ENCODE data around the gene GRK4.

Gene GRK4

DNA sequence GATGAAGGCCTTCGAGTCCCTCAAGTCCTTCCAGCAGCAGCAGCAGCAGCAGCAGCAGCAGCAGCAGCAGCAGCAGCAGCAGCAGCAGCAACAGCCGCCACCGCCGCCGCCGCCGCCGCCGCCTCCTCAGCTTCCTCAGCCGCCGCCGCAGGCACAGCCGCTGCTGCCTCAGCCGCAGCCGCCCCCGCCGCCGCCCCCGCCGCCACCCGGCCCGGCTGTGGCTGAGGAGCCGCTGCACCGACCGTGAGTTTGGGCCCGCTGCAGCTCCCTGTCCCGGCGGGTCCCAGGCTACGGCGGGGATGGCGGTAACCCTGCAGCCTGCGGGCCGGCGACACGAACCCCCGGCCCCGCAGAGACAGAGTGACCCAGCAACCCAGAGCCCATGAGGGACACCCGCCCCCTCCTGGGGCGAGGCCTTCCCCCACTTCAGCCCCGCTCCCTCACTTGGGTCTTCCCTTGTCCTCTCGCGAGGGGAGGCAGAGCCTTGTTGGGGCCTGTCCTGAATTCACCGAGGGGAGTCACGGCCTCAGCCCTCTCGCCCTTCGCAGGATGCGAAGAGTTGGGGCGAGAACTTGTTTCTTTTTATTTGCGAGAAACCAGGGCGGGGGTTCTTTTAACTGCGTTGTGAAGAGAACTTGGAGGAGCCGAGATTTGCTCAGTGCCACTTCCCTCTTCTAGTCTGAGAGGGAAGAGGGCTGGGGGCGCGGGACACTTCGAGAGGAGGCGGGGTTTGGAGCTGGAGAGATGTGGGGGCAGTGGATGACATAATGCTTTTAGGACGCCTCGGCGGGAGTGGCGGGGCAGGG is 111.7 kb downstream of the GRK4 start:
- DNase-seq: peak; percentile 6

DNA sequence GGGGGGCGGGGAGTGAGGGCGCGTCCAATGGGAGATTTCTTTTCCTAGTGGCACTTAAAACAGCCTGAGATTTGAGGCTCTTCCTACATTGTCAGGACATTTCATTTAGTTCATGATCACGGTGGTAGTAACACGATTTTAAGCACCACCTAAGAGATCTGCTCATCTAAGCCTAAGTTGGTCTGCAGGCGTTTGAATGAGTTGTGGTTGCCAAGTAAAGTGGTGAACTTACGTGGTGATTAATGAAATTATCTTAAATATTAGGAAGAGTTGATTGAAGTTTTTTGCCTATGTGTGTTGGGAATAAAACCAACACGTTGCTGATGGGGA is 112.2 kb downstream of the GRK4 start:
- DNase-seq: no peak

DNA sequence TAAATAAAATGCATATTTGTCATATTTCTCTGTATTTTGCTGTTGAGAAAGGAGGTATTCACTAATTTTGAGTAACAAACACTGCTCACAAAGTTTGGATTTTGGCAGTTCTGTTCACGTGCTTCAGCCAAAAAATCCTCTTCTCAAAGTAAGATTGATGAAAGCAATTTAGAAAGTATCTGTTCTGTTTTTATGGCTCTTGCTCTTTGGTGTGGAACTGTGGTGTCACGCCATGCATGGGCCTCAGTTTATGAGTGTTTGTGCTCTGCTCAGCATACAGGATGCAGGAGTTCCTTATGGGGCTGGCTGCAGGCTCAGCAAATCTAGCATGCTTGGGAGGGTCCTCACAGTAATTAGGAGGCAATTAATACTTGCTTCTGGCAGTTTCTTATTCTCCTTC is 114.4 kb downstream of the GRK4 start:
- no peak for DNase-seq

DNA sequence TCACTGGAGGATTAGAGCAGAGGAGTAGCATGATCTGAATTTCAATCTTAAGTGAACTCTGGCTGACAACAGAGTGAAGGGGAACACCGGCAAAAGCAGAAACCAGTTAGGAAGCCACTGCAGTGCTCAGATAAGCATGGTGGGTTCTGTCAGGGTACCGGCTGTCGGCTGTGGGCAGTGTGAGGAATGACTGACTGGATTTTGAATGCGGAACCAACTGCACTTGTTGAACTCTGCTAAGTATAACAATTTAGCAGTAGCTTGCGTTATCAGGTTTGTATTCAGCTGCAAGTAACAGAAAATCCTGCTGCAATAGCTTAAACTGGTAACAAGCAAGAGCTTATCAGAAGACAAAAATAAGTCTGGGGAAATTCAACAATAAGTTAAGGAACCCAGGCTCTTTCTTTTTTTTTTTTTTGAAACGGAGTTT is 116.3 kb downstream of the GRK4 start:
- no peak for DNase-seq

DNA sequence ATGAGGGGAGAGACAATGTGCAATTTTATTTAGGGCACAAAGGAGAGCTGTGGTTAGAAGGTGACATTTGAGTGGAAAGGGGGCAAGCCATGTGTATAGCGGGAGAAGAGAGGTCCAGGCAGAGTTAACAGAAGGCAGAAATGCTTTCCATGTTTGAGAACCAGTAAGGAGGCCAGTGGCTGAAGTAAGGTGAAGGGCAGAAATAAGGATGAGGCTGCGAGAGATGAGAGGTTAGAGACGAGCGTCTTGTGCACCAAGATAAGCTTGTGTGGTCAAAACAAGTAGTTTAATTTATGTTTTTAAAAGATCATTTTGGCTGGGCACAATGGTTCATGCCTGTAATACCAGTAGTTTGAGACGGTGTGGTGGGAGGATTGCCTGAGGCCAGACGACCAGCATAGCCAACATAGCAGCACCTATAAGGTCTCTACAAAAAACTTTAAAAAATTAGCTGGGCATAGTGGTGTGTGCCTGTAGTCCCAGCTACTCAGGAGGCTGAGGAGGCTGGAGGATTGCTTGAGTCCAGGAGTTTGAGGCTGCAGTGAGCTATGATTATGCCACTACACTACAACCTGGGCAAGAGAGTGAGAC is 119.6 kb downstream of the GRK4 start:
- DNase-seq: no peak

DNA sequence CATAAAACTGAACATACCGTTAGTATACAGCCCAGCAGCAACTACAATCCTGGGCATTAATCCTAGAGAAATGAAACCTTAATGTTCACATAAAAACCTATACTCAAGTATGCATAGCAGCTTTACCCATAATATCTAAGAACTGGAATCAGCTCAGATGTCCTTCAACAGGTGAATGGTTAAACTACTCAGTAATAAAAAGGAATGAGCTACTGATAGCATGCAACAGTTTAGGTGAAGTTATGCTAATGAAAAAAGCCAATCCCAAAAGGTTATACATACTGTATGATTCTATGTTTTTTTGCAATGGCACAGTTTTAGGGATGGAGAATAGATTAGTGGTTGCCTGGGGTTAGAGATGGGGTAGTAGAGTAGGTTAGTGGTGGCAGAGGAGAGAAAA is 120.4 kb downstream of the GRK4 start:
- no peak for DNase-seq

DNA sequence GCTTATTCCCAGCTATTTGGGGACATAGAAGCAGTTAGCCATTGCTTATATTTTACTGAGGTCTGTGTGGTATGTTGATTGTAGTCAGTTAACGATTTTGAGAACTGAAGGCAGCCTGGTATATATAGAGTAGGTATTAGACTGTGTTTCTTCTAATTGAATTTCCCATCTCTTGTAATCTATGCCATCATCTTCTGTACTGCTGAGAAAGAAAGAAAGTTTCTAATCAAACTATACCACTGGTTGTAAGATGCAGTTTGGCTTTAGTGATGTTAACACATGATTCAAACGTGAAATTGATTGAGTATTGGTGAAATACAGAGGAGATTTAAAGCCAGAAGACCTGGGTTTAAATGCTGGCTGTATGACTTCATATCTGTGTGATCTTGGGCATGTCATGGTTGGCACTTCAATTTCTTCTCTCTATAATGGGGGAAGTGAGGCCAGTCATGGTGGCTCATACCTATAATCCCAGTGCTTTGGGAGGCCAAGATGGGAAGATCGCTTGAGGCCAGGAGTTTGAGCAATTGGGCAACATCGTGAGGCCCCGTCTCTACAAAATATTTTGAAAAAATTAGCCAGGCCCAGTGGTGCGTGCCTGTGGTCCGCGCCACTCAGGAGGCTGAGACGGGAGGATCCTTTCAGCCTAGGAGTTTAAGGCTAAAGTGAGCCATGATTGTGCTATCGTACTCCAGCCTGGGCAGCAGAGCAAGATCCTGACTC is 122.7 kb downstream of the GRK4 start:
- no peak for DNase-seq

DNA sequence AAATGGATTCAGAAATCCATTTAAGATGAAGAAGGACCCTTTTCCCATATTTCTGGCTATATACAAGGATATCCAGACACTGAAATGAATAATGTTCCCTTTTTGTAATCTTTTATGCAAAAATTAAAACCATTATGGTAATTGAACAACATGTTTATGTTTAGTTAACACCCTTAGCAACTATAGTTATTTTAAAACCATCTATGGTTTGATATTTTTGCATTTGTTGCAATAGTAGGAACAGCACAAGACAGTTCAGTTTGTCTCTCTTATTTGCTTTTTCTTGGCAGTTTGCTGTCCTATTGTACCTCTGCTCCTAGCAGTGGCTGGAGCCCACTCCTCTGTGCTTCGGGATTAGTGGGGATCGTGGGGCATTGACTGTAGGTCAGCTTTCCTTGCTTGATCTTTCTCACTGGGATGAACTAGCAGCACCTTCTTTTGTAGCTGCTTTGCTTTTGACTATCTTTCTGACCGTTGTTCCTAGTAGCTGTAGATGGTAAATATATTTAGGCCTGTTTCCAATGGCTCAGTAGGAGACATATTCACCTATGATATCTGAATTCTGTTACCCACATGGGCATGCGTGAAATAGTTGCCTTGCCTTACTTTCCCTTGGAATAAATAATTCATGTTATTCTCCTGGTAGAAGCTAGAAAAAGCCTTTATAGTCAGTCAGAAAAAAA is 123.9 kb downstream of the GRK4 start:
- DNase-seq: no peak
